Natural killer cell (primary cell): ENCODE measurements around the gene PCDHB9. TPM values are rescaled to one million over a fixed set of nuclear protein-coding genes. Genes with fewer than 3 reads are reported as not detected.
"Not testable (repeated sequence)": the region's sequence is repeated elsewhere in the genome, so short reads cannot be mapped to it uniquely, and the experiment has no call there.

ENCODE experiments used
- ATAC-seq, 3 donors: fragments of 150-1000 bp in 2 of 3; fragments of 200-7000 bp in 1 of 3; cut with Tn5 transposase; 1 replicate in 1 of 3; 2 replicates in 2 of 3; pipeline ENCODE4 v1.10.0; 2021; ENCODE audit warnings: mild to moderate bottlenecking in 2 of 3, moderate library complexity in 2 of 3
- DNase-seq, 2 donors: peaks; one replicate each; pipeline versions ENCODE4 v3.0.0 to v3.0.0-alpha.2; 2013 to 2021; ENCODE audit warnings: mixed read lengths in 1 of 2
- H3K27ac ChIP-seq: one replicate; pipeline ENCODE4 v1.5.1; 2013; ENCODE audit warnings: mild to moderate bottlenecking, low read length
- H3K27me3 ChIP-seq: one replicate; pipeline ENCODE4 v1.6.1; 2013; ENCODE audit warnings: low read length; ENCODE audit not compliant: control insufficient read depth, insufficient read depth
- H3K36me3 ChIP-seq: one replicate; pipeline ENCODE4 v1.6.1; 2013; ENCODE audit warnings: low read length; ENCODE audit not compliant: control insufficient read depth, insufficient read depth
- H3K4me1 ChIP-seq: one replicate; pipeline ENCODE4 v1.6.1; 2013; ENCODE audit warnings: low read length; ENCODE audit not compliant: control insufficient read depth, insufficient read depth
- H3K4me3 ChIP-seq: one replicate; pipeline ENCODE4 v1.5.1; 2013; ENCODE audit warnings: low read length
- H3K9me3 ChIP-seq: one replicate; pipeline ENCODE4 v1.6.1; 2013; ENCODE audit warnings: low read length; ENCODE audit not compliant: control insufficient read depth, insufficient read depth
- H3K27ac Mint-ChIP-seq, 2 donors: one replicate each; pipeline ENCODE4 v1.8.0; 2022; ENCODE audit warnings: mild to moderate bottlenecking in 2 of 2, mixed read lengths in 2 of 2, moderate library complexity in 1 of 2
- H3K27me3 Mint-ChIP-seq, 2 donors: one replicate each; pipeline ENCODE4 v1.8.0; 2022; ENCODE audit warnings: low read depth in 2 of 2, mixed read lengths in 2 of 2
- H3K36me3 Mint-ChIP-seq: one replicate; pipeline ENCODE4 v1.8.0; 2022; ENCODE audit warnings: mixed read lengths
- H3K4me1 Mint-ChIP-seq, 2 donors: one replicate each; pipeline ENCODE4 v1.8.0; 2022; ENCODE audit warnings: mixed read lengths in 2 of 2
- H3K4me3 Mint-ChIP-seq: one replicate; pipeline ENCODE4 v1.8.0; 2022; ENCODE audit warnings: mild to moderate bottlenecking, moderate library complexity, mixed read lengths
- H3K9me3 Mint-ChIP-seq, 2 donors: one replicate each; pipeline ENCODE4 v1.8.0; 2022; ENCODE audit warnings: mixed read lengths in 2 of 2
- WGBS: methylation state at CpG from one replicate; pipeline ENCODE4 v1.1.7; 2013; ENCODE audit warnings: missing lambda C conversion rate; ENCODE audit not compliant: insufficient coverage; 5-methylcytosine and 5-hydroxymethylcytosine counted together
- intact Hi-C: fragments of 100-400 bp; cut with micrococcal nuclease; formaldehyde crosslinking; loops from one replicate; pipeline ENCODE4 v1.14.2; 2022
- total RNA-seq, 4 donors: library from RNA; stranded (reverse); fragments of 120-200 nt in 1 of 4; gene quantifications; one replicate each; pipeline versions ENCODE4 v1.2.3 to v1.2.4, GENCODE V29; 2013 to 2022
- TF ChIP-seq, protein P1 (sequence below): fragments of 200-600 bp; IDR thresholded peaks from one replicate; pipeline ENCODE4 v1.8.0; 2022; ENCODE audit warnings: antibody characterized with exemption

Gene PCDHB9
- under 1 TPM in 1 of 3 donors, not detected in 2; 0.15 TPM for total RNA-seq
- total RNA-seq (2013), result 0.05 TPM

DNA sequence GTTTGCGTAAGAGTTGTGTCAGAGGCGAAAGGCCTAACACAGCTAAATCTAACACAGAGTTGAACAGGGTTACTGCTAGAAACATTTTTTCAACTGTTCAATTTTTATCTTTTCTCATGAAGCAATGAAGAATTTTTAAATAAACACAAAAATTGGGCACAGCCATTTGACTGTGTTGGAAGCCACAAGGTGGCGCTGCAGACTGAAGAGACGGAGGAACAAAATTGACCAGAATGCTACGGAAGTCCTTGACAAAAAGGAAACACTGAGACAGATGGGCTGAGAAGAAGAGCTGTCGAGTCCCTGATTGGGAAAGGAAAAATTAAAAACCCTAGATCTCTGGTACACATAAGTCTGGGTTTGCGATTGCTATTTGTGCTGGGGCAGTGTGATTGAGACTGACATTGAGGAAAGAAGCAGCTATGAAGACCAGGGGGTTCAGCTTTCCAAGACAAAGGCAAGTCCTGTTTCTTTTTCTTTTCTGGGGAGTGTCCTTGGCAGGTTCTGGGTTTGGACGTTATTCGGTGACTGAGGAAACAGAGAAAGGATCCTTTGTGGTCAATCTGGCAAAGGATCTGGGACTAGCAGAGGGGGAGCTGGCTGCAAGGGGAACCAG, at the start of gene PCDHB9:
Gene PCDHB9 (plus strand): TSS at position 265 of the 616 bp plus-strand sequence. CDS start 158 bp downstream, at position 423.
- H3K36me3 ChIP-seq, result no peaks in the 10 kb centered on the region
- Mint-ChIP-seq H3K4me3 (peak within 1 kb of the TSS; percentile 0), H3K9me3 (peaks cover 10 to 13% of the 10 kb centered on the region in 2 donors), H3K4me1 (peaks cover 0 to 6% of the 10 kb centered on the region in 2 donors), H3K36me3 (peaks cover 32% of the 10 kb centered on the region), H3K27ac (no peak within 1 kb of the TSS), H3K27me3 (peaks cover 37% of the 10 kb centered on the region in 2 donors)
- 21% methylated on average over 7 of the region's 9 CpGs for WGBS
- TF ChIP-seq, protein P1, sequence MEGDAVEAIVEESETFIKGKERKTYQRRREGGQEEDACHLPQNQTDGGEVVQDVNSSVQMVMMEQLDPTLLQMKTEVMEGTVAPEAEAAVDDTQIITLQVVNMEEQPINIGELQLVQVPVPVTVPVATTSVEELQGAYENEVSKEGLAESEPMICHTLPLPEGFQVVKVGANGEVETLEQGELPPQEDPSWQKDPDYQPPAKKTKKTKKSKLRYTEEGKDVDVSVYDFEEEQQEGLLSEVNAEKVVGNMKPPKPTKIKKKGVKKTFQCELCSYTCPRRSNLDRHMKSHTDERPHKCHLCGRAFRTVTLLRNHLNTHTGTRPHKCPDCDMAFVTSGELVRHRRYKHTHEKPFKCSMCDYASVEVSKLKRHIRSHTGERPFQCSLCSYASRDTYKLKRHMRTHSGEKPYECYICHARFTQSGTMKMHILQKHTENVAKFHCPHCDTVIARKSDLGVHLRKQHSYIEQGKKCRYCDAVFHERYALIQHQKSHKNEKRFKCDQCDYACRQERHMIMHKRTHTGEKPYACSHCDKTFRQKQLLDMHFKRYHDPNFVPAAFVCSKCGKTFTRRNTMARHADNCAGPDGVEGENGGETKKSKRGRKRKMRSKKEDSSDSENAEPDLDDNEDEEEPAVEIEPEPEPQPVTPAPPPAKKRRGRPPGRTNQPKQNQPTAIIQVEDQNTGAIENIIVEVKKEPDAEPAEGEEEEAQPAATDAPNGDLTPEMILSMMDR, result no peak
- H3K9me3 ChIP-seq, result no peaks in the 10 kb centered on the region
- no peak within 1 kb of the TSS for H3K4me3 ChIP-seq
- intact Hi-C loops, result no loop called here
- DNase-seq, result peak in 1 of 2 donors; percentile 52
- peaks cover 2% of the 10 kb centered on the region for H3K27me3 ChIP-seq
- no peak within 1 kb of the TSS for H3K27ac ChIP-seq
- no peak for ATAC-seq
- H3K4me1 ChIP-seq, result no peaks in the 10 kb centered on the region

DNA sequence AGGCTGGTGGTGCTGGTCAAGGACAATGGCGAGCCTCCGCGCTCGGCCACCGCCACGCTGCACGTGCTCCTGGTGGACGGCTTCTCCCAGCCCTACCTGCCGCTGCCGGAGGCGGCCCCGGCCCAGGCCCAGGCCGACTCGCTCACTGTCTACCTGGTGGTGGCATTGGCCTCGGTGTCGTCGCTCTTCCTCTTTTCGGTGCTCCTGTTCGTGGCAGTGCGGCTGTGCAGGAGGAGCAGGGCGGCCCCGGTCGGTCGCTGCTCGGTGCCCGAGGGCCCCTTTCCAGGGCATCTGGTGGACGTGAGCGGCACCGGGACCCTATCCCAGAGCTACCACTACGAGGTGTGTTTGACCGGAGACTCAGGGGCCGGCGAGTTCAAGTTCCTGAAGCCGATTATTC, 49.6 kb upstream of the PCDHB9 start:
- WGBS, result 47% methylated on average over 34 of the region's 34 CpGs

DNA sequence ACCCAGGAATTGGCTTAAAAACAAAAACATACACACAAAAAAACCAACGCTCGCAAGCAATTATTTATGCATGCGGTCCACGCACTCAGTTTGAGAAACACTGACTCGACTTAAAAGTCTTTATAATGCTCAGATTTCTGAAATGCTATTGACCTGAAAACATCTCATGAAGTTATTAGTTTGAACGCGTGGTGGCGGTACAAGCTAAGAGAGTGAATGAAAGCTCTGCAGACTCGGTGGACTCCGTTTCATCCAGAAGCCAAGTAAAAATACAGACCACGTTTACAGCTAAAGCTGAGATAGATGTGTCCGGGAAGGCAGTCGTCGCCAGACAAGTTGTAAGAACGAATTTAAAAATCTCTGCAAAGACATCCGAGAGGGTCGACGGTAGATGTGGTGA, 37.1 kb upstream of the PCDHB9 start, which contains the start of gene PCDHB6:
Gene PCDHB6 (plus strand): TSS at position 246 of the 400 bp plus-strand sequence. CDS start 201 bp downstream, outside the sequence.
- 21% methylated on average over 18 of the region's 18 CpGs for WGBS
- H3K27ac ChIP-seq, result no peak within 1 kb of the TSS
- H3K4me1 Mint-ChIP-seq, result peaks cover 0 to 4% of the 10 kb centered on the region in 2 donors
- peaks cover 0 to 10% of the 10 kb centered on the region in 2 donors for H3K27me3 Mint-ChIP-seq
- H3K4me3 ChIP-seq, result no peak within 1 kb of the TSS
- H3K4me3 Mint-ChIP-seq, result no peak within 1 kb of the TSS
- H3K27me3 ChIP-seq, result peaks cover 4% of the 10 kb centered on the region
- H3K36me3 ChIP-seq, result no peaks in the 10 kb centered on the region
- intact Hi-C loops, result no loop called here
- H3K9me3 ChIP-seq, result peaks cover 4% of the 10 kb centered on the region
- H3K27ac Mint-ChIP-seq, result no peak within 1 kb of the TSS
- H3K36me3 Mint-ChIP-seq, result peaks cover 16% of the 10 kb centered on the region
- H3K4me1 ChIP-seq, result no peaks in the 10 kb centered on the region
- ATAC-seq, result no peak
- TF ChIP-seq, protein P1, result no peak
- peaks cover 3 to 8% of the 10 kb centered on the region in 2 donors for H3K9me3 Mint-ChIP-seq
- peak in 1 of 2 donors; percentile 19 for DNase-seq

More for the DNA sequence above, 49.6 kb upstream of the PCDHB9 start:
- H3K27me3 Mint-ChIP-seq, H3K27ac Mint-ChIP-seq, ATAC-seq, intact Hi-C loops, H3K27ac ChIP-seq, H3K4me1 ChIP-seq, H3K4me3 Mint-ChIP-seq, H3K4me1 Mint-ChIP-seq, H3K4me3 ChIP-seq, DNase-seq, H3K36me3 ChIP-seq, H3K27me3 ChIP-seq: not testable (repeated sequence)
- Mint-ChIP-seq H3K9me3 (peaks cover 13 to 16% of the 10 kb centered on the region in 2 donors), H3K36me3 (peaks cover 20% of the 10 kb centered on the region)
- peaks cover 14% of the 10 kb centered on the region for H3K9me3 ChIP-seq

DNA sequence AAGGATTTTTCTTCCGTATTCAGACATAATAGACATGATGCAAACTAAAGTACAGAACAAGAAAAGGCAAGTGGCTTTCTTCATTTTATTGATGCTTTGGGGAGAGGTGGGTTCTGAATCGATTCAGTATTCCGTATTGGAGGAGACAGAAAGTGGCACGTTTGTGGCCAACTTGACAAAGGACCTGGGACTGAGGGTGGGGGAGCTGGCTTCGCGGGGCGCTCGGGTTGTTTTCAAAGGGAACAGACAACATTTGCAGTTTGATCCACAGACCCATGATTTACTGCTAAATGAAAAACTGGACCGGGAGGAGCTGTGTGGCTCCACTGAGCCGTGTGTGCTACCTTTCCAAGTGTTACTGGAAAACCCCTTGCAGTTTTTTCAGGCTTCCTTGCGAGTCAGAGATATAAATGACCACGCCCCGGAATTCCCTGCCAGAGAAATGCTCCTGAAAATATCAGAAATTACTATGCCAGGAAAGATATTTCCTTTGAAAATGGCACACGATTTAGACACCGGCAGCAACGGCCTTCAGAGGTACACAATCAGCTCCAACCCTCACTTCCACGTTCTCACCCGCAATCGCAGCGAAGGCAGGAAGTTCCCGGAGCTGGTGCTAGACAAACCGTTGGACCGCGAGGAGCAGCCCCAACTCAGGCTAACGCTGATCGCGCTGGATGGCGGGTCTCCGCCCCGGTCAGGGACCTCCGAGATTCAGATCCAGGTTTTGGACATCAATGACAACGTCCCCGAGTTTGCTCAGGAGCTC, 36.6 kb upstream of the PCDHB9 start:
- Mint-ChIP-seq H3K4me1 (peaks cover 0 to 4% of the 10 kb centered on the region in 2 donors), H3K9me3 (peaks cover 3 to 8% of the 10 kb centered on the region in 2 donors), H3K27ac (no peak overlapping the region), H3K4me3 (no peak overlapping the region), H3K36me3 (peaks cover 16% of the 10 kb centered on the region), H3K27me3 (peaks cover 0 to 10% of the 10 kb centered on the region in 2 donors)
- WGBS, result 48% methylated on average over 33 of the region's 33 CpGs
- Histone ChIP-seq H3K36me3 (no peaks in the 10 kb centered on the region), H3K9me3 (peaks cover 4% of the 10 kb centered on the region), H3K27me3 (peaks cover 4% of the 10 kb centered on the region), H3K27ac (no peak overlapping the region), H3K4me1 (no peaks in the 10 kb centered on the region), H3K4me3 (no peak overlapping the region)
- intact Hi-C loops, result no loop called here
- no peak for DNase-seq
- TF ChIP-seq, protein P1, result no peak
- ATAC-seq, result no peak
